Fibroblast of gingiva (primary cell): ENCODE measurements around the gene CASP3.
A peak's percentile ranks its signal among the peaks of the same experiment; 100 is the strongest.

Source experiments
- DNase-seq: peaks from one replicate; pipeline ENCODE4 v3.0.0-alpha.2; 2011; ENCODE audit warnings: low read depth

The CASP3 gene

DNA sequence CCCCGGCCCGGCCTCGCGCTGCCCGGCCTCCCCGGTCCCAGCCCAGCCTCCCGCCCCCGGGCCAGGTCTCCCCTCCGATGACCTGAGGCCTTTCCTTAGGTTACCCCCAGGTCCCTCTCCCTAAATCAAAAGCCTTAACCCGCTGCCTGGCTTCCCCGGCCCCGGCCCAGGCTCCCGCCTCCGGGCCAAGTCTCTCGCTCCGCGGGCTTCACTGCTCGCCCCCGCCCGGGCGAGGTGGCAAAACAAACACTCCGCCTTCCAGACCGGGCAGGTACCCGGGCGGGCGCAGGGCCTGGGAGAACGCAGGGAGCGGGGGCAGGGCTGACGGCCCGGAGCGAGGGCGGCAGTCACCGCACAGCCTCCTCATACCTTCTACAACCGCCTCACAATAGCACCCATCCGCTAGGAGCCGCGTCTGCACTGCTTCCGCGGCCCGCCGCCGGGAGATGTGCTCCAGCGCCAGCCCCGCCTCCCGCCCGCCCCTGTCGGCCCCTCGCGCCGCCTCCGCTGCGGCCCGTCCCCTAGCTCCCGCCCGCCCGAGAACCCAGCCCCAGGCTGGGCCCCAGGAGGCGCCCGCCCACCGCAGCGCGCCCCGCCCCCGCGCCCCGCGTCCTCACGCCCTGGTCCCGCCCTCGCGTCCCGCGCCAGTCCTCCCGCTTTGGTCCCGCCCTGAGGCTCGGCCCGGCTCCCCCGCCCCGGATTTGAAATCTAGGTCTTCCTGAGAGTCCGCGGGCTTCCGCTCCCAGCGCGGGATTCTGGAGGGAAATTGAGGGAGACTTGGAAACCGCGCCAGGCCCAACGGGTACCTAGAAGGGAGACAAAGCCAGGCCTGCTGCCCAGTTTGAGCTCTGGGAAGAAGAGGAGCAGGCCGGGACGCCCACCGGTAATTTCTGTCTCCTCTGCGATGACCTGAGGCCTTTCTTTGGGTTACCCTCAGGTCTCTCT lies at the start of gene CASP3, which contains the start of gene PRIMPOL:
Gene CASP3, minus strand, starts transcription at position 422 of the 945 bp plus-strand sequence. CDS start 10,994 bp downstream, outside the sequence.
Gene PRIMPOL, plus strand, starts transcription at position 713 of the 945 bp plus-strand sequence. CDS start 7,403 bp downstream, outside the sequence.
- DNase-seq: peak; percentile 97

DNA sequence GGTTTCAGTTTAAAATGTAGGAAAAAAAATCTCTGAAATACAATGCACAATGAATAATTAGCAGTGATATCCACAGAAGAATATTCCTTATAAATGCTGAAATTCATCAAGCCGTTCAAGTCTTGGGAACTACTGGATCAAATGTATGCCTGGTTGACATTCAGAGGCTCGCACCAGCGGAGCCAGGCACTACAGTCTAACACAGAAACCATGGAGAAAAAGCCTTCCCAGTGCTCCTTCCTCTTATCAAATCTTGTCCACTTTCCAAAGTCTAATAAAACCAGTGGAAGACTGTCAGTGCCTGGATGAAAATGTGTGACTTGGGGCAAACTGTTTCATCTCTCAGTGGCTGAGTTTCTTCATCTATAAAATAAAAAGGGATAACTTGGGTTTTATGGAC lies 48.7 kb upstream of the CASP3 start:
- DNase-seq: no peak

GRCh38 chr4:184695178-184695896 lies 46.1 kb upstream of the CASP3 start:
- no peak for DNase-seq

DNA sequence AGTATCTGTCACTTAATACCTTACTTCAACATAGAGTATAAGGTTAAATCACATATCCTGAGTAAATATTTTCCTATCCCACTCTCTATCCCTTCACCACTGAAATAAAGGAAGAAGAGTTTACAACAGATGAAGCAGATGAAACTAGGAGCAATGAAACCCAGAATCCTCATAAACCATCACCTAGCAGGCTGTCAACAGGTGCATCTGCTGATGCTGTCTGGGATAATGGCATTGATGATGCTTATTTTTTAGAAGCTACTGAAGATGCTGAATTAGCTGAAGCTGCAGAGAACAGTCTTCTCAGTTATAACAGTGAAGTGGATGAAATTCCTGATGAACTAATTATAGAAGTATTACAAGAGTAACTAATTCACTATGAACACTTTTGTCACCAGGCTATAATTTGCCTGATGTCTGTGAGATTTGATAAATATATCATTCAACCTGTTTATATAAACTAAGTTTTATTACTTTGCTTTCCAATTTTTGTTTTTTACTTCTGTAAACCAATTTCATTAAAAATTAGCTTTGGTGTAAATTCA lies 45.2 kb upstream of the CASP3 start:
- DNase-seq: no peak

DNA sequence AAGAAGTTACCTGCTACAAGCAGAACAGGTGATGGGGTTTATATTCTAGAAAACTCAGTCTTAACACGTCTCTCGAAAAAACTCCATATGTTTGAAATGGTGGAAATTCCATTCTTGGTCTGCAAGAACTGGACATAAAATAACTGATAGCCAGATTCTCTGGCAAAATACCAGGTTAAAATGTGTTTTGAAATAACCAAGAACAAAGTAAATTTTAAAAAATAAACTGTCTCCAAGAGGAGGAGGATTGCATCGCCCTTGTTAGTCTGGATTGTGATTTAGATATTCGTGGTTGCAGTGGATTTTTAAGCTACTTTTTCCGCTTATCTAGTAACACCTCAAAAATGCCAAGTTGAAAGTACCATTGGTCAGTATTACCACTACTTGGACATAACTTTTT lies 43.8 kb upstream of the CASP3 start:
- peak; percentile 47 for DNase-seq

DNA sequence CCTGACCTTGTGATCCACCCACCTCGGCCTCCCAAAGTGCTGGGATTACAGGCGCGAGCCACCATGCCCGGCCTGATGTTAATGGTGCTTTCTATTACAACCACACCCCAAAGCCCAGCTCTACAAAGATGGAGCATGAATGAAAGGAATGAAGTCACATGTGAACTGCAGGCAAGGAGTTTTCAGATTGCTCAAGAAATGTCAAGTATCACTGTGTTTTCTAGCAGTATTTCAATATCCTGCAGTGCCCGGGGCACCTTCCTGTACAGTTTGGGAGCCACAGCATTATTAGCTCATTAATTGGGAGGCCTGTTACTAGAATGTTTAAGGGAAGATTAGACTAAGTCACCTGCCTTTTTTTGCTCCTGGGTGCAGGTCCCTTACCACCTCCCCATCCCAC lies 40.4 kb upstream of the CASP3 start:
- no peak for DNase-seq

DNA sequence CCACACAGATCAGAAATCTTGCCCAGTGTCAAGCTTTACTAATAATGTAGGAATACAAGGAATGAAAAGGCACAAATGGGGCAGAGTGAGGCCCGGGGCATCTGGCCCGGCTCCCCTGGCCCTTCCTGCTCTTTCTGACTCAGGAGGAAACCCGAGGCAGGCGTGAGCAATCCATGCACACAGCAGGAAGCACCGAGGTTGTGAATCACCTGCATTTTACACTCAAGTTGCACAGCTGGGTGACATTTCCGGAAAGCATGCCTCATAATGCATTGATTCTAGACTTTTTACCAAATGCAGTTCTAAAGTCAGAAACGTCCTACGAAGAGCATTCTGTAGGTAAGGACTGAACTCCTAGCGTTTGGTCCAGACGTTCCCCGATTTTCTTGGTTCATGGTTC lies 39.2 kb upstream of the CASP3 start:
- DNase-seq: peak; percentile 70

DNA sequence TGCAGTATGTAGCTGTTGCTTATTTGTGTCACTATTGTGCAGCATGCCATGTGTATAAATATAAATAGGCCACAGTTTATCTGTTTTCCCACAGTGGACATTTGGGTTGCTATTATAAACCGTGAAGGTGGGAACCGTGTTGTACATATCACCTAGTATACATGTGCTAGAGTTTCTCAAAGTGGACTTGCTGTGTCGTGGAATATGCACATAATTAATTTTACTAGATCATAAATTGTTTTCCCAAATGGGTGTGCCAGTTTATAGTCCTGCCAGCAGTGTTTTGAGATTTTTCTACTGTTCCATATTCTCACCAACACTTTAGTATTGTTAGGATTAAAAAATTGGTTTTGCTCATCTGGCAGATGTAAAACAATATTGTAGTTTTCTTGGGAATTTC lies 38.8 kb upstream of the CASP3 start:
- no peak for DNase-seq

DNA sequence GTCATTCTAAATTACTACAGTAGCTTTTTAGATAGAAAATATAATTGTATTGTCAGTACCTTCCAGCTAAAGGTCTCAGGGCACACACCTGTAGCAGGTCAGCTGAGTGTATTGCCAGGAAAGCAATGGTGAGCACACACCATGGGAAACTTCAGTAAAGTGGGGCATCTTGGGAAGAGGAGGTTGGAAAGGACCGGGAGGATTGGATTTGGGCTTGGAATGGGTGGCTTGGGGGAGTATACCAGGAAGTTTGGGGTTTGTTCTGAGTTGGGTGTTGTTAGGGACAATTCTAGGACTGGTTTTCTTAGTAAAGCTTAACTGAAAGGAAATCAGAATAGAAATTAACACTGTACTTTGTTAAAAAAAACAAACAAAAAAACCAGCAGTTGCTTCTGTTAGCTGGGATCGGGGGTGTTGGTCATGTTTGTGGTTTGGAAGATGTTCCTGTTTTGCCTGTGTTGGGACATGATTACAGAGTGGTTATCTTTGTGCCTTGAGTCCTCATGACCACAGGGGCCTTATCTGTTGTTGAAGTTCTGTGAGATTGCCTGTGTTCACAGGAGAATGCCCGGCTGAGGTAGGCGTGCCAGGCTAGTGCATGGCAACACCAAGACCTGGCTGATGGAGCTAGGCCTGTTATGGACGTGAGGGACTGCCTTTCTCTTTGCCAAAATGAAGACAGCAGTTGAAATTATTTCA lies 35.4 kb upstream of the CASP3 start:
- no peak for DNase-seq

DNA sequence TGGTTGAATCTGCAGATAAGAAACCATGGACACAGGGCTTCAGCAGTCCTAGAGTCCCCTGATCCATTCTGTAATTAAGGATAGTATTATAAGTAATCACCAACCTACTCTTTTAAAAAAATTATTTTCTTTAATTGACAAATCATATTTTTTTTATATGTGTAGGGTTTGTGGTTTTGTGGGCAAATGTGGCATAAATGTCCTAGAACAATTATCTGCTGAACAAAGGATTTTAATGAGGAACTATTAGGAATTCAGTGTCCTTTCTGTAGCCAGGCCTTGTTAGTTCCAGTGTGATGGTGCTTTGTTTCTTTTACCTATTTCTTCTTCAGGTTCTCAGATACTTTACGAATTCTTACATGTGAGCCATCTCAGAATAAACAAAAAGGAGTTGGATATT lies 32.7 kb upstream of the CASP3 start:
- DNase-seq: no peak

- no peak for DNase-seq
Measured at GRCh38 chr4:184680698-184681097, 31.5 kb upstream of the CASP3 start.

DNA sequence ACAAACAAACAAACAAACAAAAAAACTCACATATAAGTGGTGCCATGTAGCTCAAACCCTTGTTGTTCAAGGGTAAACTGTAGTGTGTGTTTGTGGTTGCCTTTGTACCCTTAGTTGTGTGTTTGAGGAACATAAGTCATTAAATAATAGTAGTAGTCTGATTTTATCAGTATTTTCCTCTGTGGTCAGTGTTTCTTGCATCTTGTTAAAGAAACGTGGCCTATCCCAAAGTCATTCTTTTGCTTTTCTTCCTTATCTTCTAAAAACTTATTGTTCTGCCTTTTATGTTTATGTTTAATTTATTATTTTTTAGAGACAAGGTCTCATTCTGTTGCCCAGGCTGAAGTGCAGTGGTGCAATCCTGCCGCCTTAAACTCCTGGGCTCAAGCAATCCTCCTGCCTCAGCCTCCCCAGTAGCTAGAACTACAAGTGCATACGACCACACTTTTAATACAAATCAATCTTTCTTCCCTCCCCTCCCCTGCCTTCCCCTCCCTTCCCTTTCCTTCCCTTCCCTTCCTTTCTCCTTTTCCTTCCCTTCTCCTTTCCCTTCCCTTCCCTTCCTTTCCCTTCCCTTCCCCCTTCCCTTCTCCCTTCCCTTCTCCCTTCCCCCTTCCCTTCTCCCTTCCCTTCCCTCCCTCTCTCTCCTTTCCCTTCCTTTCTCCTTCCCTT lies 26.7 kb upstream of the CASP3 start:
- no peak for DNase-seq

- DNase-seq: no peak
Measured at GRCh38 chr4:184675018-184675417, 25.8 kb upstream of the CASP3 start.

DNA sequence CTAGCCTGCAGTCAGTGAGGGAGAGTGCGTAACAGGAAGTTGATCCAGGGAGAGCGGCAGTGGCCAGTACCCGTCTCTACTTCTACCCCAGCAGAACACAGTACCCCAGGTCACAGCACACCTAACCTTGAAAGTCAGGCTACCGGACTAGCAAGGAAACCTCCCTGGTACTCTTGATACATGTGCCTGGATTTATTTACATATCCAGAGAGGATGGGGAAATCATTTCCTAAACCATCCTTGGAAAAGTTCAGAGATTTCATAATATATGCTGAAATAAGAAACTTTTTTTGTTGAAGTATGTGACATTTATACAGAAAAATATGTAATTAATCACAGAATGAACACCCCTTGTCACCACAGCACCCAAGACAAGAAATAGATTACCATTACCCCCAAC lies 24.8 kb upstream of the CASP3 start:
- peak; percentile 64 for DNase-seq

DNA sequence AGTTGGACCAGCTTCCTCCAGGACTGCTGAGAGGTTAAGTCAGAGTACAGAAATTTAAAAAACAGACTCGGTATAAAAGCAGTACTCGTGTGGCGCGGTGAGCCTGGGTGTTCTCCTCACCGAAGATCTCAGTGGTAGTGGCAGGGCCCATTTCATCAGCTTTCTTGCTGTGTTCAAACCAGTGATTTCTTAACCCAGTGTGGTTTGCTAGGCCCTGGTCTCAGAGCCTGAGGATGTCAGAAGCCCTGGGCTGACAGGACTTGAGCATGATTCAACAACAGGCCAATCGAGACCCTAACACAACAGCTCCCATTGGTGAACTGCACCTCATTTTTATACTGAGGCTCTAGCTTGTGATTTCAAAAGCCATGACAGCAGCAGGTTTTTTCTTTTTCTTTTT lies 23.5 kb upstream of the CASP3 start:
- DNase-seq: no peak

DNA sequence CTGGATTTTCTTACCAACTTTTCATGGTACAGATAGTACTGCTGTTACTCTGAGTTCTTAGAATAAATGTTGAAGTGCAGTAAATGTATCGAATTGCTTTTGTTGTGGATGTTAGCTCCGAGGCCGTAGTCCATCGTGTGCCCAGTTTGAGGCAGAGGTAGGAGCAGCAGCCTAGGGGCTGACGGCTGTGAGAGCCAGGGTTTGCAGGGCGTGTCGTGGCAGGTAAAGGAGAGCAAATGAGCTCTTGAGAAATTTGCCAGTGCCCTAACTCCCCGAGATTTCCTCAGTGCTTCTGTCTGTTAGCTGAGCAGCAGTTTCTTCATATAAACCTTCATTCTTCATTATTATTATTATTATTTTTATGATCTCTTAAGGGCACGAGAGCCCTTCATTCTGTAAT lies 21.9 kb upstream of the CASP3 start:
- DNase-seq: no peak

DNA sequence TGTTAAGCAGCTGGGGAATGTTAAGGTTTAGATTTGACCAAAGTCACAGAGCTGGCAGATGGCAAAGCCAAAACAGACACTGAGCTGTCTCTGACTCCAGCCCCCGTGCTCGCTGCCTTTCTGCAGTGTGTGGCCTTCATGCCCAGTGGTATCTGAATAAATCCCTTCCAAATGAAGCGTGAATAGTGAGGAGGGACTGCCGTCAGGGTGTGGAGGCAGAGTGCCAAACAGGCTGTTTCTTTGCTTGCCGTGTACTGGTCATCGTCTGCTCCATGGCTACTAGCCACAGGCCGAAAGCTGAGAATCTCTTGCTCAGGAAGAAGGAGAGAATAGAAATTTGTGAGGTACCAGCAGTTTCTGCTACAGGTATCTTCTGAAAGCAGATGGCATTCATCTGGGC lies 20.0 kb upstream of the CASP3 start:
- DNase-seq: no peak

DNA sequence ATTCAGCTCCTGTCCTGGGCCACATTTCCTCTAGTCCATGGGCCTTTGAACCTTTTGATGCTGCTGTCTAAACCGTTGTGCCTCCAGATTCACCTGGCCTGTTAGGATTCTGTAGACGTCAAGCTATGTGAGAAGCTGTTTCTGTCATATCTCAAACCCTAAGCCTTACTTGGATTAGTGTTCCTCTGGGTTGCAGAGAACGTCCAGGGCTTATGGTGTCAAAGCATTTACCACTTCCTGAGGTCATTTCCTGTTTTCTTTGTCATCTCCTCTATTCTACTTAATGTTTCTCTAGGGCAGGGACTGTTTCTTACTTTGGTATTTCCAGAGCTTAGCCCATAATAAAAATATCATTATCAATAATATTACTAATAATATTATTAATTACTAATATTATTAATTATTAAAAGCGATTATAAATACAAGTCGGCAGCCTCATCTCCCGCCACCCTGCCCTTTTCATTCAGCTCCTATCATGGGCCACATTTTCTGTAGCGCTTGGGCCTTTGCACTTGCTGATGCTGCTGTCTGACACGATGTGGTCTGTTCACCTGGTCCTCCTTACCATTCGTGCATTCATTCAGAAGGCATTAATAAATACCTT lies 19.4 kb upstream of the CASP3 start:
- DNase-seq: no peak

- DNase-seq: no peak
Measured at GRCh38 chr4:184668096-184668495, 18.8 kb upstream of the CASP3 start.

- no peak for DNase-seq
Measured at GRCh38 chr4:184666670-184667069, 17.4 kb upstream of the CASP3 start.
